Neural cell (in vitro differentiated cells): ENCODE data around the gene KCTD17.
A peak's percentile ranks its signal among the peaks of the same experiment; 100 is the strongest.

Experiments
- EP300 ChIP-seq: fragments of 450-650 bp; conservative IDR thresholded peaks from 2 replicates; pipeline ENCODE4 v1.6.1; 2014; ENCODE audit warnings: antibody characterized with exemption, mild to moderate bottlenecking, moderate library complexity; ENCODE audit not compliant: poor library complexity, severe bottlenecking
- EZH2 ChIP-seq: fragments of 200-600, 300-800 bp; shearing (Covaris generic), sonication (generic); IDR thresholded peaks from 2 replicates; pipeline ENCODE4 v1.6.1; 2014; ENCODE audit warnings: antibody characterized with exemption, low read length, borderline replicate concordance, mild to moderate bottlenecking; ENCODE audit not compliant: insufficient read depth, poor library complexity, severe bottlenecking
- MXI1 ChIP-seq: fragments of 450-650 bp; conservative IDR thresholded peaks from 2 replicates; pipeline ENCODE4 v1.6.1; 2014; ENCODE audit warnings: antibody characterized with exemption, mild to moderate bottlenecking; ENCODE audit not compliant: poor library complexity, severe bottlenecking
- POLR2AphosphoS5 ChIP-seq: IDR thresholded peaks from 2 replicates; pipeline ENCODE4 v1.6.1; 2012
- RAD21 ChIP-seq: fragments of 450-650 bp; conservative IDR thresholded peaks from 2 replicates; pipeline ENCODE4 v1.6.1; 2014; ENCODE audit warnings: antibody characterized with exemption, mild to moderate bottlenecking, moderate library complexity
- SMC3 ChIP-seq: fragments of 450-650 bp; conservative IDR thresholded peaks from 2 replicates; pipeline ENCODE4 v1.6.1; 2014; ENCODE audit warnings: antibody characterized with exemption, mild to moderate bottlenecking, moderate library complexity; ENCODE audit not compliant: poor library complexity
- TAF1 ChIP-seq: IDR thresholded peaks from 2 replicates; pipeline ENCODE4 v1.6.1; 2012; ENCODE audit warnings: low read depth
- TF ChIP-seq, protein P1 (sequence below): fragments of 450-650 bp; IDR thresholded peaks from 2 replicates; pipeline ENCODE4 v1.5.1; 2014; ENCODE audit warnings: antibody characterized with exemption, mild to moderate bottlenecking, moderate library complexity; ENCODE audit not compliant: poor library complexity, severe bottlenecking
- TF ChIP-seq, protein P2 (sequence below): IDR thresholded peaks from 2 replicates; pipeline ENCODE4 v1.6.1; 2012; ENCODE audit warnings: borderline replicate concordance

DNA sequence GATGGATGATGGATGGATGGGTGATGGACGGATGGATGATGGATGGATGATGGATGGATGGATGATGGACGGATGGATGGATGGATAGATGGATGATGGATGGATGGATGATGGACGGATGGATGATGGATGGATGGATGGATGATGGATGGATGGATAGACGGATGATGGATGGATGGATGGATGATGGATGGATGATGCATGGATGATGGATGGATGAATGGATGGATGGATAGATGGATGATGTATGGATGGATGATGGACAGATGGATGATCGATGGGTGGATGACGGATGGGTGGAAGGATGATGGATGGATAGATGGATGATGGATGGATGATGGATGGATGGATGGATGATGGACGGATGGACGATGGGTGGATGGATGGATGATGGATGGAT lies 21.1 kb downstream of the KCTD17 start:
- TF ChIP-seq EP300 = peak; percentile 69
- TF ChIP-seq, protein P1, sequence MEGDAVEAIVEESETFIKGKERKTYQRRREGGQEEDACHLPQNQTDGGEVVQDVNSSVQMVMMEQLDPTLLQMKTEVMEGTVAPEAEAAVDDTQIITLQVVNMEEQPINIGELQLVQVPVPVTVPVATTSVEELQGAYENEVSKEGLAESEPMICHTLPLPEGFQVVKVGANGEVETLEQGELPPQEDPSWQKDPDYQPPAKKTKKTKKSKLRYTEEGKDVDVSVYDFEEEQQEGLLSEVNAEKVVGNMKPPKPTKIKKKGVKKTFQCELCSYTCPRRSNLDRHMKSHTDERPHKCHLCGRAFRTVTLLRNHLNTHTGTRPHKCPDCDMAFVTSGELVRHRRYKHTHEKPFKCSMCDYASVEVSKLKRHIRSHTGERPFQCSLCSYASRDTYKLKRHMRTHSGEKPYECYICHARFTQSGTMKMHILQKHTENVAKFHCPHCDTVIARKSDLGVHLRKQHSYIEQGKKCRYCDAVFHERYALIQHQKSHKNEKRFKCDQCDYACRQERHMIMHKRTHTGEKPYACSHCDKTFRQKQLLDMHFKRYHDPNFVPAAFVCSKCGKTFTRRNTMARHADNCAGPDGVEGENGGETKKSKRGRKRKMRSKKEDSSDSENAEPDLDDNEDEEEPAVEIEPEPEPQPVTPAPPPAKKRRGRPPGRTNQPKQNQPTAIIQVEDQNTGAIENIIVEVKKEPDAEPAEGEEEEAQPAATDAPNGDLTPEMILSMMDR = no peak
- TF ChIP-seq, protein P2, sequence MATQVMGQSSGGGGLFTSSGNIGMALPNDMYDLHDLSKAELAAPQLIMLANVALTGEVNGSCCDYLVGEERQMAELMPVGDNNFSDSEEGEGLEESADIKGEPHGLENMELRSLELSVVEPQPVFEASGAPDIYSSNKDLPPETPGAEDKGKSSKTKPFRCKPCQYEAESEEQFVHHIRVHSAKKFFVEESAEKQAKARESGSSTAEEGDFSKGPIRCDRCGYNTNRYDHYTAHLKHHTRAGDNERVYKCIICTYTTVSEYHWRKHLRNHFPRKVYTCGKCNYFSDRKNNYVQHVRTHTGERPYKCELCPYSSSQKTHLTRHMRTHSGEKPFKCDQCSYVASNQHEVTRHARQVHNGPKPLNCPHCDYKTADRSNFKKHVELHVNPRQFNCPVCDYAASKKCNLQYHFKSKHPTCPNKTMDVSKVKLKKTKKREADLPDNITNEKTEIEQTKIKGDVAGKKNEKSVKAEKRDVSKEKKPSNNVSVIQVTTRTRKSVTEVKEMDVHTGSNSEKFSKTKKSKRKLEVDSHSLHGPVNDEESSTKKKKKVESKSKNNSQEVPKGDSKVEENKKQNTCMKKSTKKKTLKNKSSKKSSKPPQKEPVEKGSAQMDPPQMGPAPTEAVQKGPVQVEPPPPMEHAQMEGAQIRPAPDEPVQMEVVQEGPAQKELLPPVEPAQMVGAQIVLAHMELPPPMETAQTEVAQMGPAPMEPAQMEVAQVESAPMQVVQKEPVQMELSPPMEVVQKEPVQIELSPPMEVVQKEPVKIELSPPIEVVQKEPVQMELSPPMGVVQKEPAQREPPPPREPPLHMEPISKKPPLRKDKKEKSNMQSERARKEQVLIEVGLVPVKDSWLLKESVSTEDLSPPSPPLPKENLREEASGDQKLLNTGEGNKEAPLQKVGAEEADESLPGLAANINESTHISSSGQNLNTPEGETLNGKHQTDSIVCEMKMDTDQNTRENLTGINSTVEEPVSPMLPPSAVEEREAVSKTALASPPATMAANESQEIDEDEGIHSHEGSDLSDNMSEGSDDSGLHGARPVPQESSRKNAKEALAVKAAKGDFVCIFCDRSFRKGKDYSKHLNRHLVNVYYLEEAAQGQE = no peak
- TF ChIP-seq MXI1 = no peak
- peak; percentile 42 for TF ChIP-seq POLR2AphosphoS5
- TF ChIP-seq RAD21 = no peak
- TF ChIP-seq EZH2 = no peak
- no peak for TF ChIP-seq TAF1
- no peak for TF ChIP-seq SMC3
